Omental fat pad (tissue), 4 donors: ENCODE data around the gene ACADSB. TPM values are rescaled to one million over a fixed set of nuclear protein-coding genes. Genes with fewer than 3 reads are reported as not detected.

ENCODE experiments used
- ATAC-seq: fragments of 150-250 bp; one replicate; pipeline ENCODE4 v1.9.1; 2016; ENCODE audit warnings: mild to moderate bottlenecking, moderate library complexity; ENCODE audit not compliant: low FRiP score
- DNase-seq: peaks from one replicate; pipeline ENCODE4 v3.0.0-alpha.2; 2019; ENCODE audit warnings: low spot score
- CTCF ChIP-seq, 3 donors: fragments of 450-650 bp; IDR thresholded peaks; one replicate each; pipeline ENCODE4 v1.5.1; 2016 to 2017; ENCODE audit warnings: antibody characterized with exemption in 3 of 3, mild to moderate bottlenecking in 3 of 3, moderate library complexity in 2 of 3
- total RNA-seq, 4 donors: library from RNA; depleted of rRNA; stranded (reverse); fragments of >200 nt; gene quantifications; one replicate each; pipeline ENCODE4 v1.1.0, GENCODE V29; 2016

The ACADSB gene
- total RNA-seq: 10 to 100 TPM in 3 of 4 donors, 1 to 10 TPM in 1; 8.6 to 17.2 (median 12.8) TPM

- peak; percentile 97 for ATAC-seq
- no peak for TF ChIP-seq CTCF (IDR thresholded peaks at IDR 0.05)
Measured at GRCh38 chr10:123008355-123009104, at the start of gene ACADSB, which contains the start of gene IKZF5. Gene ACADSB, plus strand, starts transcription at chr10:123009006. Its CDS starts 24 bp downstream, at chr10:123009030. Gene IKZF5, minus strand, starts transcription at chr10:123008795. Its CDS starts 10,170 bp downstream, at chr10:122998625.

GRCh38 chr10:122962405-122962804, 46.4 kb upstream of the ACADSB start:
- DNase-seq (no peak), ATAC-seq (no peak)
- no peak for TF ChIP-seq CTCF (IDR thresholded peaks at IDR 0.05)

More at GRCh38 chr10:123008355-123009104, at the start of gene ACADSB, which contains the start of gene IKZF5:
- peak; percentile 94 for DNase-seq

GRCh38 chr10:122966879-122967278, 41.9 kb upstream of the ACADSB start:
- ATAC-seq (no peak), DNase-seq (no peak)
- TF ChIP-seq CTCF (IDR thresholded peaks at IDR 0.05): no peak

- no peak for ATAC-seq
- no peak for DNase-seq
- no peak for TF ChIP-seq CTCF (IDR thresholded peaks at IDR 0.05)
Measured at GRCh38 chr10:122968698-122969097, 40.1 kb upstream of the ACADSB start.

- ATAC-seq: no peak
- TF ChIP-seq CTCF (IDR thresholded peaks at IDR 0.05): no peak
- DNase-seq: no peak
Measured at GRCh38 chr10:122974023-122974422, 34.8 kb upstream of the ACADSB start.

- no peak for TF ChIP-seq CTCF (IDR thresholded peaks at IDR 0.05)
- no peak for DNase-seq
- no peak for ATAC-seq
Measured at GRCh38 chr10:122974543-122975064, 34.2 kb upstream of the ACADSB start.
